Measurements from ENCODE around the gene SLC13A1. TPM values are rescaled to one million over a fixed set of nuclear protein-coding genes. Genes with fewer than 3 reads are reported as not detected.
"Not testable (repeated sequence)": the region's sequence is repeated elsewhere in the genome, so short reads cannot be mapped to it uniquely, and the experiment has no call there.

Gene SLC13A1
- total RNA-seq, 1 experiment from 2014 or later, result not detected

GRCh38 chr7:123230147-123230546, 30.4 kb upstream of the SLC13A1 start:
- no TSS peak for BruUV-seq (replicated peaks)
- CTCF ChIA-PET, result no interaction called here

DNA sequence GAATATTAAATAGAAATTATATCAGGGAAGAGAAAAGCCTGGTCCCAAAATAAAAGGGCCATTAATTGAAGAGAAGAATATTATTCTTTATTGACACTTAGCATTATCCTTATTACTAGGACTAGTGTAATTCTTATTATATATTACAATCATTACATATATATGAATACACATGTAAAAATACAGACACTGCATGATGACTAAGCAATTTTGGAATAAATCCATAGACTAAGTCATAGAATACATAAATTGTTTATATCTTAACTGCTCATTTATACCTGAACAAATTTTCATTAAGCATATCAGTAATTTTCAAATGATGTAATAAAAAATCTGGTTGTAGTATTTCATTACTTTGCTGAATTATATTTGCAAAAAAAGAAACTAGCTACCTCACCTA, 29.7 kb upstream of the SLC13A1 start:
- POLR2A ChIA-PET (ENCODE audit: low non-redundant PET), result no interaction called here
- DNase-seq (ENCODE audit: low spot score), result no peak
- no peaks in the 10 kb centered on the region for H3K36me3 ChIP-seq (ENCODE audit: insufficient read depth, low read length, poor library complexity, severe bottlenecking)
- H3K9me3 ChIP-seq (ENCODE audit: low read depth, low read length, poor library complexity, severe bottlenecking), result no peaks in the 10 kb centered on the region
- BruUV-seq (replicated peaks), result no TSS peak
- CTCF ChIA-PET, result no interaction called here
- no peak overlapping the region for H3K4me3 ChIP-seq (ENCODE audit: low read depth, low read length, poor library complexity, severe bottlenecking)
- TF ChIP-seq CTCF (conservative IDR thresholded peaks at IDR 0.05; ENCODE audit: low read depth, low read length), result no peak
- no peaks in the 10 kb centered on the region for H3K4me1 ChIP-seq (ENCODE audit: insufficient read depth, low read length, poor library complexity, severe bottlenecking)
- intact Hi-C loops (cut with micrococcal nuclease; ENCODE audit: unreplicated experiment), result no loop called here
- no peak overlapping the region for H3K27ac ChIP-seq (ENCODE audit: low read depth, low read length, poor library complexity, severe bottlenecking)
- no peaks in the 10 kb centered on the region for H3K27me3 ChIP-seq (replicated peaks; ENCODE audit: insufficient read depth, low read depth, low read length, poor library complexity)

More at GRCh38 chr7:123230147-123230546, 30.4 kb upstream of the SLC13A1 start:
- H3K4me1 ChIP-seq (ENCODE audit: insufficient read depth, low read length, poor library complexity, severe bottlenecking), result no peaks in the 10 kb centered on the region
- no peak overlapping the region for H3K27ac ChIP-seq (ENCODE audit: low read depth, low read length, poor library complexity, severe bottlenecking)
- no peak for DNase-seq (ENCODE audit: low spot score)
- no peaks in the 10 kb centered on the region for H3K27me3 ChIP-seq (replicated peaks; ENCODE audit: insufficient read depth, low read depth, low read length, poor library complexity)
- POLR2A ChIA-PET (ENCODE audit: low non-redundant PET), result no interaction called here
- intact Hi-C loops (cut with micrococcal nuclease; ENCODE audit: unreplicated experiment), result no loop called here
- TF ChIP-seq EZH2 (IDR thresholded peaks at IDR 0.05; ENCODE audit: borderline replicate concordance, low read depth, low read length, poor library complexity, severe bottlenecking) (no peak), CTCF (conservative IDR thresholded peaks at IDR 0.05; ENCODE audit: low read depth, low read length) (no peak)
- H3K9me3 ChIP-seq (ENCODE audit: low read depth, low read length, poor library complexity, severe bottlenecking), result no peaks in the 10 kb centered on the region
- no peaks in the 10 kb centered on the region for H3K36me3 ChIP-seq (ENCODE audit: insufficient read depth, low read length, poor library complexity, severe bottlenecking)
- no peak overlapping the region for H3K4me3 ChIP-seq (ENCODE audit: low read depth, low read length, poor library complexity, severe bottlenecking)

DNA sequence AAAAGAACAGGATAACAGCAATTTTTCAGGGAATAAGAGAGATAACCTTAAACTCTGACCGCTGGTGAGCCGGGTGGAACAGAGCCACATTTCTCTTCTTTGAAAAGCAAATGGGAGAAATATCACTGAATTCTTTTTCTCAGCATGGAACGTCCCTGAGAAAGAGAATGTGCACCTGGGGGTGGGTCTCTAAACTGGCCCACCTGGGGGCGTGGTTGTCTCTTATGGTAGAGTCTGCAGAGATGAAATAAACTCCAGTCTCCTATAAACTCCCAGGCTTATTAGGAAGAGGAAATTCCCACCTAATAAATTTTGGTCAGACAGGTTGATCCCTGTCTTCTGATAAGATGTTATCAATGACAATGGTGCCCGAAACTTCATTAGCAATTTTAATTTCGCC, 27.9 kb upstream of the SLC13A1 start:
- H3K36me3 ChIP-seq (ENCODE audit: insufficient read depth, low read length, poor library complexity, severe bottlenecking); H3K4me3 ChIP-seq (ENCODE audit: low read depth, low read length, poor library complexity, severe bottlenecking); H3K4me1 ChIP-seq (ENCODE audit: insufficient read depth, low read length, poor library complexity, severe bottlenecking); POLR2A ChIA-PET (ENCODE audit: low non-redundant PET); H3K9me3 ChIP-seq (ENCODE audit: low read depth, low read length, poor library complexity, severe bottlenecking); DNase-seq (ENCODE audit: low spot score); H3K27me3 ChIP-seq (replicated peaks; ENCODE audit: insufficient read depth, low read depth, low read length, poor library complexity); CTCF ChIA-PET; BruUV-seq (replicated peaks); H3K27ac ChIP-seq (ENCODE audit: low read depth, low read length, poor library complexity, severe bottlenecking); intact Hi-C loops (cut with micrococcal nuclease; ENCODE audit: unreplicated experiment): not testable (repeated sequence)

DNA sequence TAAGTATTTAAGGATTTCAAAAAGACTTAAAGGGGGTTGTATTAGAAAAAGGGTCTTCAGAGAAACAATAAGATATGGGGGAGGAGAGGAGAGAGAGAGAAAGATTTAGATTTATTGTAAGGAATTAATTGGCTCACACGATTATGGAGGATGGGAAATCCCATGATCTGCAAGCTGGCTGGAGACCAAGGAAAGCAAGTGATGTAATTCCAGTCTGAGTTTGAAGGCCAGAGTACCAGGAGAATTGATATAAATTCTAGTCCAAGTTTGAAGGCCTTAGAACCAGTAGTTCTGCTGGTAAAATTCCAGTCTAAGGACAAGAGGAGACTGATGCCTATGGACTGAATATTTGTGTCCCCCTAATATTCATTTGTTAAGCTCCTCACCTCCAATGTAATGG, 20.6 kb upstream of the SLC13A1 start:
- Histone ChIP-seq H3K36me3 (ENCODE audit: insufficient read depth, low read length, poor library complexity, severe bottlenecking) (no peaks in the 10 kb centered on the region), H3K4me1 (ENCODE audit: insufficient read depth, low read length, poor library complexity, severe bottlenecking) (no peaks in the 10 kb centered on the region), H3K27me3 (replicated peaks; ENCODE audit: insufficient read depth, low read depth, low read length, poor library complexity) (no peaks in the 10 kb centered on the region), H3K27ac (ENCODE audit: low read depth, low read length, poor library complexity, severe bottlenecking) (no peak overlapping the region), H3K9me3 (ENCODE audit: low read depth, low read length, poor library complexity, severe bottlenecking) (no peaks in the 10 kb centered on the region), H3K4me3 (ENCODE audit: low read depth, low read length, poor library complexity, severe bottlenecking) (no peak overlapping the region)
- intact Hi-C loops (cut with micrococcal nuclease; ENCODE audit: unreplicated experiment), result no loop called here
- POLR2A ChIA-PET (ENCODE audit: low non-redundant PET), result no interaction called here
- no peak for DNase-seq (ENCODE audit: low spot score)
- no TSS peak for BruUV-seq (replicated peaks)
- TF ChIP-seq EZH2 (IDR thresholded peaks at IDR 0.05; ENCODE audit: borderline replicate concordance, low read depth, low read length, poor library complexity, severe bottlenecking) (no peak), CTCF (conservative IDR thresholded peaks at IDR 0.05; ENCODE audit: low read depth, low read length) (no peak)
- CTCF ChIA-PET, result no interaction called here

All from A673 (cell line).